ENCODE data around the gene HMCN2.

HMCN2 gene

DNA sequence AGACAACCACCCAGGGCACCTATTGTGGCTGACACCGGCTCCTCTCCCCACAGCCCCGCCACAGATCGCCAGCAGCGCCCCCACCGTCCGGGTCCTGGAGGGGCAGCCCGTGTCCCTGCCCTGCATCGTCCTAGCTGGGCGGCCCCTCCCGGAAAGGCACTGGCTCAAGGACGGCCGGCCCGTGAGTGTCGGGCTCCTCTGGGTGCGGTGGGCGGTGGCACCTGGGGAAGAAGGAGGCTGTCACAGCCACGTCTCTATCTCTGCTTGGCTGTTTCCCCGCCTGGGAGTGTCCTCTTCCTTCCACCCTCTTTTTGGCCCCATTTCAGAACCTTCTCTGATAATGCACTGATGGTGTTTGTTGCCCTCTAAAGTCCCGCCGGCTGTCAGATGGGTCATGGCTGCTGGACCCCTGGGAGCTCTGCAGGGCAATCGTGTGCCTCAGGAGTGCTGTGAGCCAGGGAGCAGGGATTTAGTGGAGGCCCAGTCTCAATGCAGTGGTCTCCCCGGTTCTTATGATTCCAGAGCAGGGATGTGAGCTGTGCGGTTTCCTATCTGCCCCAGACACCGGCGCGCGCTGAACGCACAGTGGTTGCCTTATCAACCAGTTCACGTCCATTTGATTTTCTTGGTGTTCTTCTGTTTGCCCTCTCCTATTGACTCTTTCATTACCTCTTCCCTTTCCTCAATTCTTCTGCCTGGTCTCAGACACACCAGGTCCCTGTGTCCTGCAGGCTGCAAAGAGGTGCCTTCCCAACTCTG is 55.3 kb downstream of the HMCN2 start:
- Histone ChIP-seq H3K4me1 (ENCODE audit: low read length) (peaks cover 7% of the 10 kb centered on the region), H3K4me3 (ENCODE audit: low read length) (no peak overlapping the region), H3K9me3 (ENCODE audit: insufficient read depth, low read length) (no peaks in the 10 kb centered on the region), H3K4me2 (ENCODE audit: low read length) (no peak overlapping the region), H2AFZ (ENCODE audit: low read depth, low read length) (no peak overlapping the region), H4K20me1 (ENCODE audit: insufficient read depth, low read length) (no peaks in the 10 kb centered on the region), H3K79me2 (ENCODE audit: low read length) (no peaks in the 10 kb centered on the region), H3K27ac (ENCODE audit: low read length) (no peak overlapping the region), H3K27me3 (ENCODE audit: low read depth, low read length) (peaks cover 30% of the 10 kb centered on the region), H3K9ac (ENCODE audit: low read length) (no peak overlapping the region), H3K36me3 (replicated peaks; ENCODE audit: low read depth, low read length) (no peaks in the 10 kb centered on the region)
- TF ChIP-seq EZH2phosphoT487 (IDR thresholded peaks at IDR 0.05; ENCODE audit: low read depth), result no peak
- TF ChIP-seq CTCF (IDR thresholded peaks at IDR 0.05; ENCODE audit: low read depth, low read length), result no peak

GRCh38 chr9:130321539-130321938 is 56.0 kb downstream of the HMCN2 start:
- H3K4me3 ChIP-seq (ENCODE audit: low read length), result no peak overlapping the region
- H4K20me1 ChIP-seq (ENCODE audit: insufficient read depth, low read length), result no peaks in the 10 kb centered on the region
- H3K4me2 ChIP-seq (ENCODE audit: low read length), result no peak overlapping the region
- no peak for TF ChIP-seq CTCF (IDR thresholded peaks at IDR 0.05; ENCODE audit: low read depth, low read length)
- TF ChIP-seq EZH2phosphoT487 (IDR thresholded peaks at IDR 0.05; ENCODE audit: low read depth), result no peak
- H3K9ac ChIP-seq (ENCODE audit: low read length), result no peak overlapping the region
- H3K79me2 ChIP-seq (ENCODE audit: low read length), result no peaks in the 10 kb centered on the region
- H3K27ac ChIP-seq (ENCODE audit: low read length), result no peak overlapping the region
- H3K36me3 ChIP-seq (replicated peaks; ENCODE audit: low read depth, low read length), result no peaks in the 10 kb centered on the region
- no peaks in the 10 kb centered on the region for H3K9me3 ChIP-seq (ENCODE audit: insufficient read depth, low read length)
- H3K27me3 ChIP-seq (ENCODE audit: low read depth, low read length), result peaks cover 30% of the 10 kb centered on the region
- H3K4me1 ChIP-seq (ENCODE audit: low read length), result peaks cover under 1% of the 10 kb centered on the region; the same call in 1 of the 2 replicates
- H2AFZ ChIP-seq (ENCODE audit: low read depth, low read length), result no peak overlapping the region

GRCh38 chr9:130323051-130323745 is 57.6 kb downstream of the HMCN2 start:
- no peak overlapping the region for H3K4me3 ChIP-seq (ENCODE audit: low read length)
- no peak overlapping the region for H2AFZ ChIP-seq (ENCODE audit: low read depth, low read length)
- no peak overlapping the region for H3K4me2 ChIP-seq (ENCODE audit: low read length)
- no peaks in the 10 kb centered on the region for H3K79me2 ChIP-seq (ENCODE audit: low read length)
- no peak overlapping the region for H3K9ac ChIP-seq (ENCODE audit: low read length)
- no peaks in the 10 kb centered on the region for H4K20me1 ChIP-seq (ENCODE audit: insufficient read depth, low read length)
- peaks cover 42% of the 10 kb centered on the region for H3K27me3 ChIP-seq (ENCODE audit: low read depth, low read length)
- no peak overlapping the region for H3K27ac ChIP-seq (ENCODE audit: low read length)
- no peak for TF ChIP-seq EZH2phosphoT487 (IDR thresholded peaks at IDR 0.05; ENCODE audit: low read depth)
- H3K36me3 ChIP-seq (replicated peaks; ENCODE audit: low read depth, low read length), result no peaks in the 10 kb centered on the region
- no peaks in the 10 kb centered on the region for H3K4me1 ChIP-seq (ENCODE audit: low read length)
- no peaks in the 10 kb centered on the region for H3K9me3 ChIP-seq (ENCODE audit: insufficient read depth, low read length)

DNA sequence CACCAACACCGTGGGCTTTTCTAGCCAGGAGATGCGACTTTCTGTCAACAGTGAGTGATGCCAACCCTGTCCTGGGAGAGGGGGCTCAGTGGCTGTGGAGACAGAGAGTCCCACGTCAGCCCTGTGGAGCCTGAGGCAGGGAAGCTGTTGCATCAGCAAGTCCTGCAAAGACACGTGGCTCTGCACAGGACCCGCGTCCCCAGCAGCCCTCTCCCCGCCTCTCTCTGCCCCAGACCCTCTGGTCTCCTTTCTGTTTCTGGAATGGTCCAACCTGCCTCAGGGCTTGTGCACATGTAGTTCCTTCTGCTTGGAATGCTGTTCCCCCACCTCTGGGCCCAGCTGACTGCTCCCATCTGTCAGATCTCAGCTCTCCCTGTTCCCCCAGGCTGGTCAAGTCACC is 60.4 kb downstream of the HMCN2 start:
- Histone ChIP-seq H2AFZ (ENCODE audit: low read depth, low read length) (no peak overlapping the region), H4K20me1 (ENCODE audit: insufficient read depth, low read length) (no peaks in the 10 kb centered on the region), H3K4me2 (ENCODE audit: low read length) (no peak overlapping the region), H3K9me3 (ENCODE audit: insufficient read depth, low read length) (no peaks in the 10 kb centered on the region), H3K4me3 (ENCODE audit: low read length) (no peak overlapping the region), H3K79me2 (ENCODE audit: low read length) (no peaks in the 10 kb centered on the region), H3K36me3 (replicated peaks; ENCODE audit: low read depth, low read length) (no peaks in the 10 kb centered on the region), H3K9ac (ENCODE audit: low read length) (no peak overlapping the region), H3K27ac (ENCODE audit: low read length) (no peak overlapping the region), H3K27me3 (ENCODE audit: low read depth, low read length) (peaks cover 43% of the 10 kb centered on the region), H3K4me1 (ENCODE audit: low read length) (peaks cover 11% of the 10 kb centered on the region; the same call in 1 of the 2 replicates)
- no peak for TF ChIP-seq CTCF (IDR thresholded peaks at IDR 0.05; ENCODE audit: low read depth, low read length)
- TF ChIP-seq EZH2phosphoT487 (IDR thresholded peaks at IDR 0.05; ENCODE audit: low read depth), result no peak

Data from OCI-LY3 (cell line).